ENCODE measurements around the gene CYBC1.

DNA sequence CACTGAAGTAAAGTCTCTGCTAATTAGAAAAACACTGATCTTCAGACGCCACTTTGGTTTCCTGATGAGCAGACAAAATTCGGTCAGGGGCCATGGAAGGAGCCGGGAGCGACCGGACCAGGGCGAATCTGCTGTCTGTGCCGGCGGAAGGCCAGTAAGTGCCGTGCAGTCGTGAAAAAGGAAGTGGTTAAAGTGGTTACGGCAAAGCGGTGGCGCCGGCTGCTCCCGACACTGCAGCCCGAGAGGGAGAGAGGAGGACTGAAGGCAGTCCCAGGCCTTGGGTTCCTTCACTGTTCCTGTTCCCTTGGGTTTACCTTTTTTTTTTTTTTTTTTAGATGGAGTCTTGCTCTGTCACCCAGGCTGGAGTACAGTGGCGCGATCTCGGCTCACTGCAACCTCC lies 49.7 kb downstream of the CYBC1 start:
- TF ChIP-seq, protein P1, sequence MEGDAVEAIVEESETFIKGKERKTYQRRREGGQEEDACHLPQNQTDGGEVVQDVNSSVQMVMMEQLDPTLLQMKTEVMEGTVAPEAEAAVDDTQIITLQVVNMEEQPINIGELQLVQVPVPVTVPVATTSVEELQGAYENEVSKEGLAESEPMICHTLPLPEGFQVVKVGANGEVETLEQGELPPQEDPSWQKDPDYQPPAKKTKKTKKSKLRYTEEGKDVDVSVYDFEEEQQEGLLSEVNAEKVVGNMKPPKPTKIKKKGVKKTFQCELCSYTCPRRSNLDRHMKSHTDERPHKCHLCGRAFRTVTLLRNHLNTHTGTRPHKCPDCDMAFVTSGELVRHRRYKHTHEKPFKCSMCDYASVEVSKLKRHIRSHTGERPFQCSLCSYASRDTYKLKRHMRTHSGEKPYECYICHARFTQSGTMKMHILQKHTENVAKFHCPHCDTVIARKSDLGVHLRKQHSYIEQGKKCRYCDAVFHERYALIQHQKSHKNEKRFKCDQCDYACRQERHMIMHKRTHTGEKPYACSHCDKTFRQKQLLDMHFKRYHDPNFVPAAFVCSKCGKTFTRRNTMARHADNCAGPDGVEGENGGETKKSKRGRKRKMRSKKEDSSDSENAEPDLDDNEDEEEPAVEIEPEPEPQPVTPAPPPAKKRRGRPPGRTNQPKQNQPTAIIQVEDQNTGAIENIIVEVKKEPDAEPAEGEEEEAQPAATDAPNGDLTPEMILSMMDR (IDR thresholded peaks at IDR 0.05; ENCODE audit: poor library complexity) = no peak
- no peak for TF ChIP-seq EZH2 (IDR thresholded peaks at IDR 0.05; ENCODE audit: borderline replicate concordance)
- no peak for TF ChIP-seq EZH2phosphoT487 (IDR thresholded peaks at IDR 0.05; ENCODE audit: low read depth, severe bottlenecking, unreplicated experiment)

Measured in hepatocyte (in vitro differentiated cells).